Astrocyte of the cerebellum (primary cell): ENCODE results near the gene KIRREL3.

ENCODE experiments used
- DNase-seq: peaks from one replicate; pipeline ENCODE4 v3.0.0-alpha.2; 2011; ENCODE audit warnings: low read depth
- H3K4me3 ChIP-seq: 2 replicates; pipeline ENCODE4 v1.5.1; 2011; ENCODE audit warnings: mild to moderate bottlenecking, low read depth, low read length, moderate library complexity
- CTCF ChIP-seq: IDR thresholded peaks from 2 replicates; pipeline ENCODE4 v1.5.1; 2012; ENCODE audit warnings: low read length, low read depth, moderate library complexity, mild to moderate bottlenecking; ENCODE audit errors: missing control alignments
- in situ Hi-C: cut with HindIII; loops from 2 replicates; pipeline ENCODE4 v1.10.0; 2017; ENCODE audit warnings: low sequenced_read_pairs

The KIRREL3 gene

DNA sequence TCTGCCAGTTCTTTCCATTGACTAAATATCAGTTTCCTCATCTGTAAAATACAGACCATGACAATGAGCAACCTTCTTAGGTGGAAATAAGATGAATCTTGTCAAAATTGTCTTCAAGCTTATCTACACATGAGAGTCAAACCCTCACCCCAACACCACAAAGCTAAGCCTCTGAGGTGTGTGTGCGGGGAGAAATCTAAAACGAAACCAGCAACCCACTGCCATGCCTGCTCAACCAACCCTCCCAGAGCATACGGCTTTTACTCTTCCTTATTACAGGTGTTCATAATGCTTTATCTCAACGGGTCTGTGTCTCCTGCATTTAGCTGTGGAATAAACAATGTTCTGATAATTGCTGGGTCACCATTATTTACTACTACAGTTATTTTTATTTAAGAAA lies 235.4 kb downstream of the KIRREL3 start:
- no peak for DNase-seq
- in situ Hi-C loops, result no loop called here
- no peak for TF ChIP-seq CTCF
- no peak overlapping the region for H3K4me3 ChIP-seq

GRCh38 chr11:126764231-126764630 lies 236.3 kb downstream of the KIRREL3 start:
- no peak overlapping the region for H3K4me3 ChIP-seq
- peak; percentile 32 for TF ChIP-seq CTCF
- in situ Hi-C loops, result no loop called here
- DNase-seq, result no peak

GRCh38 chr11:126756855-126757254 lies 243.7 kb downstream of the KIRREL3 start:
- no peak for DNase-seq
- in situ Hi-C loops, result no loop called here
- H3K4me3 ChIP-seq, result no peak overlapping the region
- TF ChIP-seq CTCF, result no peak

DNA sequence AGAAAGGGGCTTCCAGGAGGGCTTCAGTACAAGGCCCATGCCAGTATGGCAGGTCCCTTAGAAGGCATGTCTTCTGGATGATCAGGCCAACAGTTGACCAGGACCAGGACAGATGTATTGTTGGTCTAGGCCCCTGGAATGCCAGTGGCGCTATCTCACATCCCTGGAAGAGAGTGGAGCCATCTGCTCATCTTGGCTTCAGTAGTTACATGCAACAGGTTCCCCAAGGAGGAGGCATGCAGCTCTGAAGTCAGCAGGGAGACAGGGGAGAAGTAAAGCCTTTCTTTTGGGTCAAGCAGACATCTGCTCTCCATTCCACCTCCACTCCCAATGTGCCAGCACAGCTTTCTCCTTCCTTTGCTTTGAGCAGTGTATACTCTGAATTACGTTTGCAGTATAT lies 244.1 kb downstream of the KIRREL3 start:
- in situ Hi-C loops, result no loop called here
- DNase-seq, result no peak
- H3K4me3 ChIP-seq, result no peak overlapping the region
- TF ChIP-seq CTCF, result no peak

DNA sequence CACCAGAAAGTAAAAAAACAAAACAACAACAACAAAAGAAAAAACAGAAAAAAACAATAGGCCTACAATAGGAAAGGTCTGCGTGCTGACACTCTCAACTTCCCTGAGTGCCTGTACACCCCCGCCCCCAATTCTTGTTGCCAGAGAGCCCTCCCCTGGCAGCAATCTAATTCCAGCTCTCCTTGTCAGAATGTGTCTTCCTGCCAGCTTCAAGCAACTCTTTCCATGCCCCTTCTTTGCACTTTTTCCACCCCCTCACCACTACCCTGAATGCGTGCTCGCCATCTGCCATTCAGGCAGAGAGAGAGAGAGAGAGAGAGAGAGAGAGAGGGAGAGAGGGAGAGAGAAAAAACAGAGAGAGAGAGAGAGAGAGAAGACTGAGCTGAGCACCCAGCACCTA lies 245.0 kb downstream of the KIRREL3 start:
- in situ Hi-C loops, result no loop called here
- H3K4me3 ChIP-seq, result no peak overlapping the region
- no peak for TF ChIP-seq CTCF
- no peak for DNase-seq

GRCh38 chr11:126754591-126755426 lies 245.8 kb downstream of the KIRREL3 start:
- in situ Hi-C loops, result no loop called here
- no peak for TF ChIP-seq CTCF
- no peak for DNase-seq
- no peak overlapping the region for H3K4me3 ChIP-seq
